CD4-positive, alpha-beta T cell treated with Interleukin-21 for 1 hour (primary cell): ENCODE data around the gene CNOT6L.
"Not testable (repeated sequence)": the region's sequence is repeated elsewhere in the genome, so short reads cannot be mapped to it uniquely, and the experiment has no call there.

Experiments
- DNase-seq: peaks from one replicate; pipeline ENCODE4 v3.0.0-alpha.2; 2020

Gene CNOT6L

GRCh38 chr4:77819843-77820648, 878 bp upstream of the CNOT6L start:
- peak; percentile 94 for DNase-seq

DNA sequence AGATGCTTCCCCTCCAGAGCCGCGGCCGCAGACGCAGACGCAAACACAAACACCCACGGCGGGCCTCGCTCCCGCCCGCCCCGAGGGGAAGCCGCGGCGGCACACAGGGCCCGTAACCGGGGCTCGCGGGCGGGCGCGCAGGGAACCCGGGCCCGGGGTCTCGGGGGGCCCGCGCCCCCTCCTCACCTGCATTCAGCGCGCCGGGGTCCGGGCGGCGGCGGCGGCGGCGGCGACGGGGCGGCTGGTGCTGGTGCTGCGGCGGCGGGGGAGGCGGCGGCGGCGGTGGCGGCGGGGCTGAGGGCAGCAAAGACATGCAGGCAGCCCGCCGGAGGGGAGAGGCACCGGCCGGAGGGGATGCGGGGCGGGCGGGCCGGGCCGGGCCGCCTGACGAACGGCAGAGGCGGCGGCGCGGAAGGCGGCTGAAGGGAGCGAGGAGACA, 255 bp upstream of the CNOT6L start:
- DNase-seq, result no peak

DNA sequence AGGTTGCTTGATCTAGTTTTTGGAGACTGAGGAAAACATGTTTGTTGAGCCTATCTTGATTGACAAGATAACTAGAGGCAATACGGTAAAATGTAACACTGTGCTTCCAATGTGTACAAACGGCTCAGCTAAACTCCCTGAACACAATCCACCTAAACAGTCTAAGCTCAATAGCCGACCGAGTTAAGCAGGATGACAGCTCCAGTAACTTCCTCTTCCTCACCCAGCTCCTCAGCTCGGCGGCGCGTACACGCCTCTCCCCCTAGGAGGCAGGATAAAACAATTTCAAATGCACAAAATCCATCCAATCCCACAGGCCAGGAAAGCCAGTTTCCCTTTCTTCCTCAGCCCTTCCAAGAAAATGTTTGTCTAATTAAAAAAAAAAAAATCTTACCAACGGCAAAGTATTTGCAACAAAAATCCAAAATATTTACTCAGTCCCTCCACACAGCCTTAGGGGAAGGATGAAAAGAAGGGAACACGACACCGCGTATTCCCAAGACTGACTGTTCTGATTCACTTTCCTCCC, 1.0 kb downstream of the CNOT6L start:
- peak; percentile 57 for DNase-seq

GRCh38 chr4:77817304-77818072, 1.7 kb downstream of the CNOT6L start:
- peak; percentile 26 for DNase-seq

DNA sequence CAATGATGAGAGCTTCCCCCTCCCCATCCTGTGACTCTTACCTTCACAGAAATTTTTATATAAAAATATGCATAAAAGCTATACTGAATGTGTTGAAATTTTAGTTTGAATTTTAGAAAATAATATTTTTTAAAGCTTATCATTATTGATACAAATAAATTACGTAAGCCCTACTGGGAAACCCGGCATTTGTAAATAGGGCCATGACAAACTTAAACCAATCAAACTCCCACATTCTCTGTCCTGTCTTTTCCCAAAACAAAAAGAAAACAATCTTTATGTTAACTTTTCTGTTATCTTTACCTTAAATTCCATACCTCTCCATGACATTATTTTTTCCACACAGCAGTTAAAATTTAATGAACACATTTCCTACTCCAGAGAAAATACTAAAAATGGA, 2.6 kb downstream of the CNOT6L start:
- DNase-seq, result no peak

- DNase-seq, result peak; percentile 27
Observed at GRCh38 chr4:77815636-77816035, 3.5 kb downstream of the CNOT6L start.

DNA sequence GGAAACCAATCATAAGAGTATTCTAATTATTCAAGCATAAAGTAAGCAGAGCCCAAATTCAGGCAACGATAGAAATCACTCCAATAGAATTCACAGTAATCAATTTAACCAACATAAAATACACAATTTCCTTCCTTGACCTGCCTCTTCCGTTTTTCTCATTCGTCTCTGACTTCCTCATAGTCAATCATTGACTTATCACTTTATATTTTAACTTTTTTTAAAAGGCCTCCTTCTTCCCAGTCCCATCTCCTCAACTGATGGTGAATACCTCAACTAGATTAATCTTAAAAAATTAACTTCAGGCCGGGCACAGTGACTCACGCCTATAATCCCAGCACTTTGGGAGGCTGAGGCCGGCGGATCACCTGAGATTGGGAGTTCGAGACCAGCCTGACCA, 13.3 kb downstream of the CNOT6L start:
- DNase-seq, result no peak

GRCh38 chr4:77804471-77804870, 14.7 kb downstream of the CNOT6L start:
- no peak for DNase-seq

- no peak for DNase-seq
Observed at GRCh38 chr4:77802402-77802801, 16.8 kb downstream of the CNOT6L start.

GRCh38 chr4:77801260-77801608, 17.9 kb downstream of the CNOT6L start:
- DNase-seq, result peak; percentile 31

DNA sequence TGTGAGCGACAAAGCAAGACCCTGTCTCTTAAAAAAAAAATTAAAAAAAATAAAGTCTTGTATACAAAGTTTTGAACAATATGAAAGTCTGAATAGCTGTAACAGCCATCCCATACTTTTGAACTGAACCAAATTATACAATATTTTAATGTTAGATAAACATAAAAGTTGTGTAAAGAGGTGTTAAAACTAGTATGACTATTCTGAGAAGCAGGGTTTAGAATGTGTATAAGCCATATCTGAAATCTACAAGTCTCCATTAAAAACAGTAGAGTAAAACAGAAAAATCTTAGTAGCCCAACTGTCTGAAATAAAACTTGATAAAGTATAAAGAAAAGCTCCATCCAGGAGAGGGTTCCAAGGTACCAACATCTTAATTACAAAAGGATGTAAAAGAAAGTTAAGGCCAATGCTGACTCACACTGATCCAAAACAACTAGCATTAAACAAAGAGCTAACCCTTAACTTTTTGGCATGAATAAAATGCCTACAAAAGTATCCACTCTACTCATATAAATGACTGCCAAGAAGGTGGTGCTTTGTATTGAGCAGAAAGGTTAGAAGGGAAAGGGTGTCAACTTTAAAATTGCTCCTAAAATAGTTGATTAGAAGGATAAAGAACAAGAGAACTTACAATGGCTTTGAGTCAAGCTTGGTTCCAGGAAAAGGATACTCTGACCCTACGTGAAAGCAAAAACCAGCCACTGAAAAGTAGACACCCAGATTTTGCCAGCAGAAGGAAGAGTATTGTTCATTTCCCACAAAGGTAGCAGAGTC, 18.5 kb downstream of the CNOT6L start:
- no peak for DNase-seq

GRCh38 chr4:77800077-77800476, 19.1 kb downstream of the CNOT6L start:
- DNase-seq, result no peak

DNA sequence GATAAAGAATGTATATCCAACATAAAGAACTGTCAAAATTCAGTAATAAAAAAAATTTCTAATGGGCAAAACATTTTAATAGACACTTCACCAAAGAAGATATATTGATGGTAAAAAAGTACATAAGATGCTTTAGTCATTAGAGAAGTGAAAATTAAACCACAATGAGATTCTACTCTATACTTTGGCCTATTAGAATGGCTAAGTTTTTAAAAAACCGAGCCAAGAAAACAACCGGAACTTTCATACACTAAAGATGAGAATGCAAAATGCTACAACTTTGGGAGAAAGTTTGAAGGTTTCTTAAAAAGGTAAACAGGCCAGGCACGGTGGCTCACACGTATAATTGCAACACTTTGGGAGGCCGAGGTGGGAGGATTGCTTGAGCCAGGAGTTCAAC, 20.8 kb downstream of the CNOT6L start:
- no peak for DNase-seq

DNA sequence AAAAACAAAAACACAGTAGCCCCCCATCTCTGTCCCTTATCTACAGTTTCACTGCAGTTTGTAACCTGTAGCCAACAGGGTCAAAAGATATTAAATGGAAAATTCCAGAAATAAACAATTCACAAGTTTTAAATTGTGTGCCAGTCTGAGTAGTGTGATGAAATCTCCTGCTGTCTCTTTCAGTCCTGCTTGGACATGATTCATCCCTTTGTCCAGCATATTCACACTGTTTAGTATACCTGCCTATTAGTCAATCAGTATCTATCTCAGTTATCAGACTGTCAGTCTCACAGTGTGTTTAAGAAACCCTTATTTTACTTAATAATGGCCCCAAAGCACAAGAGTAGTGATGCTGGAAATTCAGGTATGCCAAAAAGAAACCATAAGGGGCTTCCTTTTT, 21.9 kb downstream of the CNOT6L start:
- no peak for DNase-seq

DNA sequence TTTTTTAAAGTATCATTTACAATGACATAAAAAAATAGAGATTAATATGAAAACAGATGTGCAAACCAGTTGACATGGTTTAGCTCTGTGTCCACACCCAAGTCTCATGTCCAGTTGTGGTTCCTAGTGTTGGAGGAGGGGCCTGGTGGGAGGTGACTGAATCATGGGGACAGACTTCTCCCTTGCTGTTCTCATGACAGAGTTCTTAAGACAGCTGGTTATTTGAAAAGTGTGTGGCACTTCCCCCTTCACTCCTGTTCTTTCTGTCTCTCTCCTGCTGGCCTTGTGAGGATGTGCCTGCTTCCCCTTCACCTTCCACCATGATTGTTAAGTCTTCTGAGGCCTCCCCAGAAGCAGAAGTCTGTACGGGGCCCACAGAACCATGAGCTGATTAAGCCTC, 23.8 kb downstream of the CNOT6L start:
- no peak for DNase-seq

- no peak for DNase-seq
Observed at GRCh38 chr4:77790146-77790545, 29.0 kb downstream of the CNOT6L start.

DNA sequence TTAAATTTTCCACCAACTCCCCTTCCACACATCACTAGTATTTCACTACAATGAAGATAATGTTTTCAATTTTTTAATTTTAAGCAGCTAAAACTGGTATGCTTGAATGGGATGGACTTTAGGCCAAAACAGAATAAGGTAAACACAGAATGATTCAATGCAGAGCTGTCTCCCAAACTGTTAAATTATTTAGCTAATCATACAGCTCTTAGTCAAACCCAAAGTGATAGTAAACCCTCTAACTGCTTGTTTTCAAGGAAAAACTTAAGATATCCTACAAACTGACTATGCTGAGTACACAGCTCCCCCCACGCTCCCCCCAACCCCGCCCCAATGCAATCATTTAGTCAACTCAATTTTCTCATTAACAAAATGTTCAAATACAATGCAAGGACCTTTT, 30.2 kb downstream of the CNOT6L start:
- DNase-seq, result no peak

GRCh38 chr4:77787969-77788368, 31.2 kb downstream of the CNOT6L start:
- no peak for DNase-seq

DNA sequence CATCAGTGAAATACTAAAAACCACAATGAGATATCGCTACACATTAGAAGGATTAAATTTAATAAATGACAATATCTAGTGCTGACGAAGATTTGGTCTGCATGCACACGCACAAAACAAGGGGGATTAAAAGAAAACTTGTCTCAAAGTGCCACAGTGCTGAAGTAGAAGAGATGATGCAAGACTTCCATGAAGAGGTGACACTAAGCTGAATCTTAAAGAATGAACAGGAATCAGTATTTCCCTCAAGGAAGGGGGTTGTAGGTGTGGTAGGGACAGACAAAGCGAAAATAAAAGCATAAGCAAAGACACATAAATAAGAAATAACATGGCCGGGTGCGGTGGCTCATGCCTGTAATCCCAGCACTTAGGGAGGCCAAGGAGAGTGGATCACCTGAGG, 33.5 kb downstream of the CNOT6L start:
- no peak for DNase-seq

GRCh38 chr4:77783895-77784294, 35.3 kb downstream of the CNOT6L start:
- DNase-seq, result no peak

DNA sequence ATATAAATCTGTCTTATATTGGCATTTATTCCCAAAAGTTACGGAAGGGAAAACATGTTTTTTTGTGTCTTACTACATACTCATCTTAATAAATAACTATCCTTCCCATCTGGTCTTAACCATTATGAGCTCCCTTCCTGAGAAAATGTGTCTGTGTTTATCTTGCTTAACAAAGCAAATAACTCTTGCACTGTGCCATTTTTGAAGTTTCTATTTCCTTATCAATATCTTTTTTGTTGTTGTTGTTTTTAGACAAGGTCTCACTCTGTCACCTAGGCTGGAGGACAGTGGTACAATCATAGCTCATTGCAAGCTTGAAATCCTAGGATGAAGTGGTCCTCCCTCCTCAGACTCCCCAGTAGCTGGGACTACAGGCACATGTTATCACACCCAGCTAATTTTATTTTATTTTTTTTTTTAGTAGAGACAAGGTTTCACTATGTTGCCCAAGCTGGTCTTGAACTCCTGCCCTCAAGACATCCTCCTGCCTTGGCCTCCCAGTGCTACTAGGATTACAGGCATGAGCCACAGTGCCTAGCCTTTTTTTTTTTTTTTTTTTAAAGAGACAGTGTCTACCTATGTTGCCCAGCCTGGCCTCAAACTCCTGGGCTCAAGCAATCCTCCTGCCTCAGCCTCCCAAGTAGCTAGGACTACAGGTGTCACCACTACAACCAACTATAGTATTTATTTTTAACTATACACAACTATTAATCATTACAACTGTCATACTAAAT, 36.9 kb downstream of the CNOT6L start:
- DNase-seq, result no peak

DNA sequence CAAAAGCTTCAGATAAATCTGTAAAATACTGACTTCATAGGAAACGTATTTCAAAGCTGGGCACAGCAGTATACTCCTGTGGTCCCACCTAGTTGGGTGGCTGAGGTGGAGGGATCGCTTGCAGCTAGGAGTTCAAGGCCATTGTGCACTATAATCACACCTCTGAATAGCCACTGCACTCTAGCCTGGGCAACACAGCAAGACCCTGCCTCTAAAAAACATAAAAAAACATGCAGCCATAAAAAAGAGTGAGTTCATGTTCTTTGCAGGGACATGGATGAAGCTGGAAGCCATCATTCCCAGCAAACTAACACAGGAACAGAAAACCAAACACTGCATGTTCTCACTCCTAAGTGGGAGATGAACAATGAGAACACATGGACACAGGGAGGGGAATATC, 38.4 kb downstream of the CNOT6L start:
- not testable (repeated sequence) for DNase-seq
